GM21737 (cell line): ENCODE measurements around the gene CKS1B.

ENCODE experiments used
- ATAC-seq: cut with Tn5 transposase; IDR thresholded peaks from one replicate; pipeline ENCODE4 v1.9.1; 2021; ENCODE audit warnings: mild to moderate bottlenecking, moderate library complexity; ENCODE audit not compliant: unreplicated experiment

Gene CKS1B

GRCh38 chr1:155012026-155012546 lies 37.6 kb downstream of the CKS1B start:
- ATAC-seq = no peak

DNA sequence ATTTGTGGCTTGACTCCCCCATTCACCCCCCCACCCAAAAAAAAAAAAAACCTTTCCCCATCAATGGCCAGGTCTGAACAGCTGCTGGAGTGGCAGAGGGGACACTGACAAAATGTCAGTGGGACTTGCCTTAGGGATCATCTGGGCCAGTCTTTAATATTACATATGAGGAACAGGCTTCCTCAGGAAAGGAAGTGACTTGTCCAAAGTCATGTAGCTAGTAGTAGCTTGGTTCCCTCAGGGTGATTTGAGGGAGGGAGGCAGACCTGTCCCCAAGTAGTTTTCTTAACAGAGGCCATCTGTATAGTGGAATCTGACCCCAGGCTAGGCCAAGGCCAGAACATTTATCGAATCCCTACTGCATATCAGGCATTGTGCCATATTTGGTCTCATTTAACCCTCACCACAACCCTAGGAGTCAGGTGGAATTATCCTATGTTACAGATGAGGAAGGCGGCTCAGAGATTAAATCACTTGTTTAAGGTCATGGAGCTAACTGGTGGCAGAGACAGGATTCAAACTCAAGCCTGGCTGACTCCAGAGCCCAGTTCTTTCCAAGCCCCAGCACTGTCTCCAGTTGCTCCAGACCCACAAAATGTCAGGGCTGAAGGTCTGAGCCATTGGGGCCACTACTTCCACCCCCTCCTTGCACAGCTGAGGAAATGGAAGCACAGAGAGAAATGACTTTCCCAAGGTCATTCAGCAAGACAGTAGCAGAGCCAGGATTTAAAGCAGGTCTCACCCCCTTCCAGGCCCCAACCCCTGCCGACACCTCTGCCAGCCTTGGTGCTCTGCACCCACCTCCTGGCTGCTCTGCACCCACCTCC lies 38.5 kb downstream of the CKS1B start:
- no peak for ATAC-seq

- ATAC-seq = no peak
These were observed 39.2 kb downstream of the CKS1B start for GRCh38 chr1:155013632-155014031.

GRCh38 chr1:155014709-155015508 lies 40.4 kb downstream of the CKS1B start:
- no peak for ATAC-seq

GRCh38 chr1:155015527-155016230 lies 41.2 kb downstream of the CKS1B start:
- no peak for ATAC-seq

- no peak for ATAC-seq
These were observed 41.9 kb downstream of the CKS1B start for GRCh38 chr1:155016231-155016831.

DNA sequence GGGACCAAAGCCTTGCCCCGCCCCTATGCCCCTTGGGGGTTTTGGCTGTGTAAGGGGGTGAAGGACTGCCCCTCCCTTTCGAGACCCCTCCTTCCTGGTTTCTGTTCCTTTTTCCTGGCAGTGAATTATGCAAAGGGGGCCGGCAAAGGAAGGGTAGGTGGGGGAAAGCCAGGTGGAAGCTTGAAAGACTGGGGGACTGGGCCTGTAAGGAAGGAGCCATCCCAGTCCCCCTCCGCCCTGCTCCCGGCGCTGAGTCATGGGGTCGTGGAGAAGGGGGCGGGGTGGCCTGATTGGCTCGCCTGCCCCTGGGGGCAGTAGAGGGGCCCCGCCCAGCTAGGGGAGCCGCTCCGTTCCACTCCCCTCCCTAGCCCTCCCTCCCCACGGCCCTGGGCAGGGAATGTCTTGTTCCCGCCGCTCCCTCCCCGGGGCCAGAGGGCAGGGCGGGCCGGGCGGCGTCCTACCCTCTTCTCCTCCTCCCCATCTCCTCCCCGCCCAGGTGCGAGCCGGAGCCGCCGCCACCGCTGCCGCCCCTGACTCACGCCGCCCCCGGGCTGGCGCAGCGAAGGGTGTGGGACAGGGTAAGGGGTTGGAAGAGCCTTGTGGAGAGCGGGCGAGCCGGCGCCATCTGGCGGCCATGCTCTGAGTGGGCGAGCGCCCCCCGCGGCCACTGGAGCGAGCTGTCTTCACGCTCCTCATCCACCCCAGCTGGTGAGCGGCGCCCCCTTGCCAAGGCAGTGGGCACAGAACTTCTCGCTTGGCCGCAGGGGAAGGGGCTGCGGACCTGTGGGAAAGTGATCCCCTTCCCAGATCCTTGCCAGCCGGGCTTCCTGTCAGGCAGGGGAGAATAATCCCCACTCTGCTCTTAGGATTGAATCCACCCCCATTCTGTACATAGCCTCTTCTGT lies 42.8 kb downstream of the CKS1B start:
- peak; percentile 47 for ATAC-seq

GRCh38 chr1:155017946-155018316 lies 43.5 kb downstream of the CKS1B start:
- no peak for ATAC-seq

- no peak for ATAC-seq
These were observed 44.3 kb downstream of the CKS1B start for GRCh38 chr1:155018617-155019348.

GRCh38 chr1:155019377-155020245 lies 45.1 kb downstream of the CKS1B start:
- no peak for ATAC-seq

GRCh38 chr1:155022136-155022926 lies 47.9 kb downstream of the CKS1B start:
- no peak for ATAC-seq

DNA sequence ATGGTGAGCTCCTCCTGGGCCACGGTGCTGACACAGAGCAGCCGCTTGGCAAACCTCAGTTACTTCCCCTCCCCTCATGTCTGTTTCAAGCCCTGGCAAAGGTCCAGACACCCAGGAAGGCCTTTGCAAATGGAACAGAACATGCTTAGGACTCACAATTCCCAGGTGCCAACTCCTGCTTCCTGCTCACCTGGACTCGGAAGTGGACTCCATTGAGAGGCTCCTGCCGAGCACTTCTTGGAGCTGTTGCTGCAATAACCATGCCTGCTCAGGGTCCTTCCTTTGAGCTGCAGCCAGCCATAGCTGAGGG lies 48.4 kb downstream of the CKS1B start:
- ATAC-seq = no peak

DNA sequence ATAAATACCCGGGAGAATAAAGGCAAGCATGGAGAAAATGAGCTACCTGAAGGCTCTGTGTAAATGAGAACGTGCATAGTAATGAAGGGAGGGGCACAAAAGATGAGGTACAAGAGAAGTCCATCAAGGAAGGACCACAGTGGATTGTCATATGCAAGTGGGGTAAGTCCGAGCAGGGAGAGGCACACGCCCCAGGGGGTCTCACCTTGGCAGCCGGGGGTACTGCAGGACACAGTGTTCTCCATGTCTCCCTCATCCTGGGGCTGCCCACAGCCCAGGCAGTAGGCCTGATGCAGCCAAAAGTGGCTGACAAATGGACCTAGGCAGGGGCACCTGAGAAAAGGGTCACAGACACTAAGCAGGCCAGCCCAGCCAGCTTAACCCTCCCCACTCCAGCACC lies 49.1 kb downstream of the CKS1B start:
- no peak for ATAC-seq

DNA sequence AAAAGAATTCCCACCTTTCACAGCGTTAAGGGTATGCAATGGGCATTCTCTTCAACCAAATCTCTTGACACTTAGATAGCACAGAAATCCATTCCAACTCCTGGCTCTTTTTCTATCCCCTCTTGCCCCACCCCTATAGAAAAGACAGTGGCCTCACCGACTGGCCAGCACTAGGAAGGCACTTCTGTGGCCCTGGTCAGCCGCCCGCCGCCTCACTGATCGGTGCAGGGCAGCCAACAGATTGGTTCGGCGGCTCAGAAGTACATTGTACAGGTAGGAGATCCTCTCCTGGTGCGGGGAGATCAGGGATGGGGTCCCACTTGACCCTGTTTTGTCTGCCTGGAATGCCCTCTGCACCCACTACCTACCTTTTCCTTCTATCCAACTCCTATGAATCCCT lies 49.8 kb downstream of the CKS1B start:
- ATAC-seq = no peak

- no peak for ATAC-seq
These were observed 51.7 kb downstream of the CKS1B start for GRCh38 chr1:155026154-155026553.

- no peak for ATAC-seq
These were observed 52.1 kb downstream of the CKS1B start for GRCh38 chr1:155026588-155026987.
